ENCODE measurements around the gene TOMM6. TPM values are rescaled to one million over a fixed set of nuclear protein-coding genes. Genes with fewer than 3 reads are reported as not detected.

The TOMM6 gene
- total and polyA plus RNA-seq, 8 donors = 11.9 to 343 (median 131) TPM

DNA sequence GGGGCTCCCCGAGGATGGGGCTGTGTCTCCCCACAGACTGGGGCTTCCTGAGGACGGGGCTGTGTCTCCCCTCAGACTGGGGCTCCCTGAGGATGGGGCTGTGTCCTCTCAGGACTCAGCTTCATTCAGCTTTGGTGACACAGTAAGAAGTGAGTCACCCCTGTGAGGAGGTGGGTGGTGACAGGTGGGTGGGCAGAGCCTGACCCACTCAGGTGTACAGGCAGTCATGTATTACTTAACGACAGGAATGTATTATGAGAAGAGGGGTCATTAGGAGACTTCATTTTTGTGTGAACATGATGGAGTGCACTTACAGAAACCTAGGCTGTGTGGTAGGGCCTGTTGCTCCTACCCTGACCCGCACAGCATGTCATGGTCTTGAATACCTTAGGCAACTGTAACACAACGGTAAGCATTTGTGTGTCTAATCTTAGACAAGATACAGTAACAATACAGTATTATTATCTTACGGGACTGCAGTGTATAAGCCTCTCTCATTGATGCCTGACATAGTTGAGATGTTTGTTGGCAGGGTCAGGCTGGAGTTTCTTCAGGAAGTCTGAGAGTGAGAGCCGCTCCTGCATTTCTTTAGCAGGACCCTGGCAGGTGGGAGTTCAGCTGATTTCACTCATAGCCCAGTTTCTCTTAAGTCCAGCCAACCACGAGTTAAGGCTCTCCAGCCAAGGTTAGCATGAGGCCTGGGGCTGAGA is 29.4 kb upstream of the TOMM6 start:
- Histone ChIP-seq H3K27ac (peak overlapping the region in 4 of 5 donors; percentile 60 to 76 (median 70)), H3K4me1 (peaks cover 8 to 31% (median 19%) of the 10 kb centered on the region in 4 donors), H3K4me3 (no peak overlapping the region), H3K9me3 (no peaks in the 10 kb centered on the region), H3K36me3 (no peaks in the 10 kb centered on the region), H3K27me3 (no peaks in the 10 kb centered on the region)
- TF ChIP-seq, protein P1, sequence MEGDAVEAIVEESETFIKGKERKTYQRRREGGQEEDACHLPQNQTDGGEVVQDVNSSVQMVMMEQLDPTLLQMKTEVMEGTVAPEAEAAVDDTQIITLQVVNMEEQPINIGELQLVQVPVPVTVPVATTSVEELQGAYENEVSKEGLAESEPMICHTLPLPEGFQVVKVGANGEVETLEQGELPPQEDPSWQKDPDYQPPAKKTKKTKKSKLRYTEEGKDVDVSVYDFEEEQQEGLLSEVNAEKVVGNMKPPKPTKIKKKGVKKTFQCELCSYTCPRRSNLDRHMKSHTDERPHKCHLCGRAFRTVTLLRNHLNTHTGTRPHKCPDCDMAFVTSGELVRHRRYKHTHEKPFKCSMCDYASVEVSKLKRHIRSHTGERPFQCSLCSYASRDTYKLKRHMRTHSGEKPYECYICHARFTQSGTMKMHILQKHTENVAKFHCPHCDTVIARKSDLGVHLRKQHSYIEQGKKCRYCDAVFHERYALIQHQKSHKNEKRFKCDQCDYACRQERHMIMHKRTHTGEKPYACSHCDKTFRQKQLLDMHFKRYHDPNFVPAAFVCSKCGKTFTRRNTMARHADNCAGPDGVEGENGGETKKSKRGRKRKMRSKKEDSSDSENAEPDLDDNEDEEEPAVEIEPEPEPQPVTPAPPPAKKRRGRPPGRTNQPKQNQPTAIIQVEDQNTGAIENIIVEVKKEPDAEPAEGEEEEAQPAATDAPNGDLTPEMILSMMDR (IDR thresholded peaks at IDR 0.05) = no peak
- TF ChIP-seq EP300 (IDR thresholded peaks at IDR 0.05) = no peak
- no peak for TF ChIP-seq POLR2AphosphoS5 (IDR thresholded peaks at IDR 0.05)
- no peak for TF ChIP-seq POLR2A (IDR thresholded peaks at IDR 0.05)
- no peak for DNase-seq
- 59 to 69% (median 61%) methylated on average over 7 to 8 of the region's 8 CpGs for WGBS, 5 donors
- intact Hi-C loops (cut with DNase I; ENCODE audit: low total_unique reads) = no loop called here

DNA sequence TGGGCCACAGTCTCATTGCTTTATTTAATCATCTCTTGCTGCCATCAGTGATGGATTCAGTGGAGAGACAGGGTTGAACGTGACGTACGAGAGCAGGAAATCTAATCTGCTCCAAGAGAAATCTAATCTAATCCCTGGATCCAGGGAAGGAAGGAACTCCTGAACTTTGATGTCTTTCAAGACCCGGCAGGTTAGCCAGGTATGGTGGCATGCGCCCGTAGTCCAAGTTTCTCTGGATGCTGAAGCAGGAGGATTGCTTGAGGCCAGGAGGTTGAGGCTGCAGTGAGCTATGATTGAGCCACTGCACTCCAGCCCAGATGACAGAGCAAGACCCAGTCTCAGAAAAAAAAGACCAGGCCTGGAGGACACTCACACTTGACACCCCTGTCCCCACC is 28.9 kb upstream of the TOMM6 start:
- 41 to 70% (median 47%) methylated on average over 6 of the region's 6 CpGs for WGBS, 5 donors
- Histone ChIP-seq H3K27me3 (no peaks in the 10 kb centered on the region), H3K4me1 (peaks cover 8 to 31% (median 19%) of the 10 kb centered on the region in 4 donors), H3K27ac (peak overlapping the region; percentile 60 to 78 (median 75)), H3K9me3 (no peaks in the 10 kb centered on the region), H3K4me3 (no peak overlapping the region), H3K36me3 (no peaks in the 10 kb centered on the region)
- no peak for TF ChIP-seq POLR2AphosphoS5 (IDR thresholded peaks at IDR 0.05)
- TF ChIP-seq POLR2A (IDR thresholded peaks at IDR 0.05) = no peak
- TF ChIP-seq EP300 (IDR thresholded peaks at IDR 0.05) = no peak
- TF ChIP-seq, protein P1 (IDR thresholded peaks at IDR 0.05) = no peak
- intact Hi-C loops (cut with DNase I; ENCODE audit: low total_unique reads) = no loop called here
- no peak for DNase-seq

DNA sequence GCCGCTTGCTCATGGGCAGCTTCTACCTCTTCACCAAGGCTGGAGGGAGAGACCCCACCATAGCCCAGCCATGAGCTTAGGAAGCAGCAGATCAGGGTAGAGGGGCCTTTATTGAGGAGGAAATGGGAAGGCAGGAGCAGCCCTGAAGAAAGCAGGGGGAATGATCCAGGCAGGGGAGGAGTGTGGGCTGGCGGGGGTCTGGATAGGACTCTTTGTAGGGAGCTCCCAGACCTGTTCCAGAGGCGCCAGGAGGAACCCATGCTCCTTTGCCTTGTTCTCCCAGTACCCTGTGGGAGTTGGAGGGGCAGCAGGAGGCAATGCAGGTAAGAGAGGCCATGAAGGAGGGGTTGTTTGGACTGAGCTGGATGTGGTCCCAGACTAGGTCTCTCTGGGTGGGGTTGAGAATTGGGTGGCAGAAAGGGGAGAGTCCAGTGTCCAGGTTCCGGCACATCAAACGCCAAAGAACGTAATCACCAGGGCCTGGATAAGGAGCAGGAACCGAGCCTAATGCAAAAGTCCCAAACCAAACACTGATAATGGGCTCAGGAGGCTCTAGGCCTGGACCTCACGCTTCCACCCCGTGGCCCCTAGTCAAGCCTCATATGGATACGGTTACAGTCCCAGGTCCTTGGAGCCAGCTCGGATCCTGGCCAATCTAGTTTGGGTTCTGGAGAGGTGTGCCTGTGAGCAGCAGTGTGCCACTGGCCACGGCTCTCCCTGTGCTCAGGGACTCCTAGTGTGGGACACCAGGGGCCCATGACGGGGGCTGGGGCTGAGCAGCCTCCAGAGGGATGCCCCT is 28.2 kb upstream of the TOMM6 start:
- peak overlapping the region; percentile 64 to 78 (median 75) for H3K27ac ChIP-seq
- intact Hi-C loops (cut with DNase I; ENCODE audit: low total_unique reads) = no loop called here
- TF ChIP-seq, protein P1 (IDR thresholded peaks at IDR 0.05) = no peak
- TF ChIP-seq POLR2AphosphoS5 (IDR thresholded peaks at IDR 0.05) (peak in 2 of 3 donors; percentile 51 to 78), EP300 (IDR thresholded peaks at IDR 0.05) (no peak), POLR2A (IDR thresholded peaks at IDR 0.05) (no peak)
- DNase-seq = peak in 1 of 2 donors; percentile 89
- no peaks in the 10 kb centered on the region for H3K36me3 ChIP-seq
- H3K4me3 ChIP-seq = no peak overlapping the region
- peaks cover 8 to 31% (median 19%) of the 10 kb centered on the region in 4 donors for H3K4me1 ChIP-seq
- no peaks in the 10 kb centered on the region for H3K9me3 ChIP-seq
- WGBS, 5 donors = 38 to 66% (median 59%) methylated on average over 10 to 13 of the region's 13 CpGs
- H3K27me3 ChIP-seq = no peaks in the 10 kb centered on the region

DNA sequence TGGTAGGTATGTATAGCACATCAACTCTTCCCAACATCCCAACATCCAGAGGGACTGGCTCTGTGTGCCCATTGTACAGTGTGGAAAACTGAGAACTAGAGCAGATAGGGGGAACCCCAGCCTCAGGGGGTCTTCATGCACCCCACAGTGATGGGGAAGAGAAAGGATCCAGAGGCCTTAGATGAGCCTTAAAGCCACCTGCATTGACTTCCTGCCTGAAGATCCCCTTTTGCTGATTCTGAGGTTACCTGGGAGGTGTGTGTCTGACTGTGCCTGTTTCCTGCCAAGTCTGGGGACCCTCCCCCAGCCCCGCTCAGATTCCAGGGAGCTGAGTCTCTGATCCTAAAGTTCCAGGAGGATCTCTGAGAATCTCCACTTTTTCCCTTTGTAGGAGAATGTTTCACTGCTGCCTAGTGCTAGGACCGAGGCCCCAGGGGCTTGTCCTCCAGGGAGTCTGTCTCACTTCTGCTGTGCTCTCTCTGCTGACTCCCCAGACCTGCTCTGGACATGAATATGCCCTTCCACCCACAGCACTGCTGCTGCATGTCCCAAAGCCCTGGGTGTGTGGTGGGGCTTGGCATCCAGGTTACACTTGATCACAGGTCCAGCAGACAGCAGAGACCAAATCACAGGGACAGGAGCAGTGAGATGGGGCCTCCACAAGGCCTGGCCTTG is 27.5 kb upstream of the TOMM6 start:
- no peaks in the 10 kb centered on the region for H3K36me3 ChIP-seq
- WGBS, 5 donors = 34 to 77% (median 55%) methylated on average over 2 of the region's 2 CpGs

More for the DNA sequence above, 27.5 kb upstream of the TOMM6 start:
- no peak for DNase-seq
- intact Hi-C loops (cut with DNase I; ENCODE audit: low total_unique reads) = no loop called here
- H3K27me3 ChIP-seq = no peaks in the 10 kb centered on the region
- TF ChIP-seq POLR2A (IDR thresholded peaks at IDR 0.05) = no peak
- TF ChIP-seq POLR2AphosphoS5 (IDR thresholded peaks at IDR 0.05) = no peak
- no peak for TF ChIP-seq EP300 (IDR thresholded peaks at IDR 0.05)
- TF ChIP-seq, protein P1 (IDR thresholded peaks at IDR 0.05) = no peak
- H3K4me1 ChIP-seq = peaks cover 8 to 31% (median 19%) of the 10 kb centered on the region in 4 donors
- H3K4me3 ChIP-seq = no peak overlapping the region
- H3K27ac ChIP-seq = peak overlapping the region; percentile 64 to 78 (median 75)
- no peaks in the 10 kb centered on the region for H3K9me3 ChIP-seq
